ENCODE results near the gene CSTA. TPM values are rescaled to one million over a fixed set of nuclear protein-coding genes. Genes with fewer than 3 reads are reported as not detected.

The CSTA gene
- total and polyA plus RNA-seq, 2 of the 13 experiments (the other 11 are each of a cell fraction or from before 2014, with no cell fraction given) = 3.9 to 11.0 TPM

- no peak for DNase-seq (ENCODE audit: low spot score)
- intact Hi-C loops (cut with micrococcal nuclease; ENCODE audit: unreplicated experiment) = loop anchor here (1.0 kb wide), 1 partner anchor 18 kb away; the partner anchor contains the start of gene MIX23
- H3K36me3 ChIP-seq (replicated peaks in 1 of 2; ENCODE audit: control insufficient read depth in 1 of 2, insufficient read depth in 2 of 2, low read length in 2 of 2) = peaks cover 12 to 40% of the 10 kb centered on the region in 2 experiments
These were observed 40.0 kb downstream of the CSTA start for GRCh38 chr3:122365073-122365472.

More at GRCh38 chr3:122365073-122365472, 40.0 kb downstream of the CSTA start:
- no peak overlapping the region for H2AFZ ChIP-seq (ENCODE audit: low read length)
- ChIA-PET CTCF (ENCODE audit: low intra/inter-chr PET ratio, low total read pairs) (no interaction called here), POLR2A (interaction anchor here (1.0 to 7.8 kb wide), 5 partner anchors 12 to 1683 kb away, joined by 3 to 103 read pairs (median 9); partner anchors contain the start of genes FAM162A, HGD, MIX23 and WDR5B)
- no peaks in the 10 kb centered on the region for H3K9me3 ChIP-seq (ENCODE audit: low read length)
- no peaks in the 10 kb centered on the region for H4K20me1 ChIP-seq (ENCODE audit: insufficient read depth, low read length)
- H3K4me2 ChIP-seq (ENCODE audit: low read depth, low read length) = peak overlapping the region; percentile 19
- in situ Hi-C loops (cut with HindIII; ENCODE audit: extremely low pct_ligation_motif_present, low pct_unique_long_range_greater_than_20kb) = no loop called here
- peaks cover 3% of the 10 kb centered on the region for H3K79me2 ChIP-seq (ENCODE audit: insufficient read depth, low read length)
- TF ChIP-seq SUZ12 (IDR thresholded peaks at IDR 0.05; ENCODE audit: low read depth, low read length) (no peak), GMEB2 (CRISPR knock-in tag; IDR thresholded peaks at IDR 0.05; ENCODE audit: low read depth) (no peak), ZNF451 (CRISPR knock-in tag; IDR thresholded peaks at IDR 0.05) (no peak), TRIM24 (CRISPR knock-in tag; IDR thresholded peaks at IDR 0.05) (no peak), ZBTB26 (CRISPR knock-in tag; IDR thresholded peaks at IDR 0.05; ENCODE audit: borderline replicate concordance) (no peak), NFE2L1 (CRISPR knock-in tag; IDR thresholded peaks at IDR 0.05; ENCODE audit: borderline replicate concordance) (no peak), MYNN (CRISPR knock-in tag; IDR thresholded peaks at IDR 0.05; ENCODE audit: low read depth) (no peak), ZNF501 (CRISPR knock-in tag; IDR thresholded peaks at IDR 0.05) (no peak), CHD4 (IDR thresholded peaks at IDR 0.05; ENCODE audit: borderline replicate concordance, low read length) (peak; percentile 21; the same call in 1 of the 2 replicates), TCF7L2 (IDR thresholded peaks at IDR 0.05; ENCODE audit: low read depth, low read length) (no peak), PHB2 (IDR thresholded peaks at IDR 0.05; ENCODE audit: partially characterized antibody) (no peak), MED8 (CRISPR knock-in tag; IDR thresholded peaks at IDR 0.05; ENCODE audit: insufficient replicate concordance) (no peak), RAD51 (IDR thresholded peaks at IDR 0.05; ENCODE audit: borderline replicate concordance) (no peak), FOXA3 (CRISPR knock-in tag; IDR thresholded peaks at IDR 0.05) (no peak), YEATS4 (CRISPR knock-in tag; IDR thresholded peaks at IDR 0.05; ENCODE audit: borderline replicate concordance) (0 out of 2 replicates have a peak, but pooled peaks have one; percentile 8)
- TF ChIP-seq, protein P1, sequence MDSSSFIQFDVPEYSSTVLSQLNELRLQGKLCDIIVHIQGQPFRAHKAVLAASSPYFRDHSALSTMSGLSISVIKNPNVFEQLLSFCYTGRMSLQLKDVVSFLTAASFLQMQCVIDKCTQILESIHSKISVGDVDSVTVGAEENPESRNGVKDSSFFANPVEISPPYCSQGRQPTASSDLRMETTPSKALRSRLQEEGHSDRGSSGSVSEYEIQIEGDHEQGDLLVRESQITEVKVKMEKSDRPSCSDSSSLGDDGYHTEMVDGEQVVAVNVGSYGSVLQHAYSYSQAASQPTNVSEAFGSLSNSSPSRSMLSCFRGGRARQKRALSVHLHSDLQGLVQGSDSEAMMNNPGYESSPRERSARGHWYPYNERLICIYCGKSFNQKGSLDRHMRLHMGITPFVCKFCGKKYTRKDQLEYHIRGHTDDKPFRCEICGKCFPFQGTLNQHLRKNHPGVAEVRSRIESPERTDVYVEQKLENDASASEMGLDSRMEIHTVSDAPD (CRISPR knock-in tag; IDR thresholded peaks at IDR 0.05) = no peak
- BruUV-seq (replicated peaks) = TSS peak; percentile 43
- ATAC-seq = no peak; the same call in 2 of the 3 replicates
- 65% methylated on average over 1 of the region's 1 CpG for WGBS (ENCODE audit: low lambda C conversion rate)
- H3K4me1 ChIP-seq (ENCODE audit: insufficient read depth, low read length) = peaks cover 71% of the 10 kb centered on the region
- H3K9ac ChIP-seq (ENCODE audit: insufficient read depth, low read depth, low read length) = peak overlapping the region; percentile 50
- H3K4me3 ChIP-seq (replicated peaks in 1 of 3; ENCODE audit: insufficient read depth in 1 of 3, low read depth in 2 of 3, low read length in 3 of 3) = no peak overlapping the region
- FAIRE-seq = no peak
- no peaks in the 10 kb centered on the region for H3K27me3 ChIP-seq (ENCODE audit: control insufficient read depth in 1 of 2, insufficient read depth in 2 of 2, low read length in 2 of 2)
- peak overlapping the region; percentile 96 for H3K27ac ChIP-seq (ENCODE audit: extremely low read length, insufficient read depth, low read length)

Measured in HepG2 (cell line).